GM08714 (cell line): ENCODE results near the gene FANCM.
A peak's percentile ranks its signal among the peaks of the same experiment; 100 is the strongest.

Source experiments
- H3K4me3 ChIP-seq: fragments of 200-500 bp; sonication (Bioruptor generic); 2 replicates; pipeline ENCODE4 v1.5.1; 2014; ENCODE audit warnings: mild to moderate bottlenecking, low read length, inconsistent platforms
- ZNF274 ChIP-seq: IDR thresholded peaks from 2 replicates; pipeline ENCODE4 v1.6.1; 2012; ENCODE audit warnings: mild to moderate bottlenecking, low read depth, low read length

The FANCM gene

GRCh38 chr14:45135659-45136395 lies at the start of gene FANCM:
Gene FANCM, plus strand, starts transcription at chr14:45135930. Its CDS starts 102 bp downstream, at chr14:45136032.
- no peak for TF ChIP-seq ZNF274
- peak within 1 kb of the TSS; percentile 89 for H3K4me3 ChIP-seq

- no peak overlapping the region for H3K4me3 ChIP-seq
- TF ChIP-seq ZNF274, result no peak
These were observed 45.9 kb upstream of the FANCM start for GRCh38 chr14:45089813-45090212.

- no peak overlapping the region for H3K4me3 ChIP-seq
- no peak for TF ChIP-seq ZNF274
These were observed 44.0 kb upstream of the FANCM start for GRCh38 chr14:45091710-45092109.

- no peak for TF ChIP-seq ZNF274
- no peak overlapping the region for H3K4me3 ChIP-seq
These were observed 41.5 kb upstream of the FANCM start for GRCh38 chr14:45094275-45094674.

- TF ChIP-seq ZNF274, result no peak
These were observed 40.6 kb upstream of the FANCM start for GRCh38 chr14:45095143-45095542.

GRCh38 chr14:45096218-45096617 lies 39.5 kb upstream of the FANCM start:
- no peak for TF ChIP-seq ZNF274
- H3K4me3 ChIP-seq, result no peak overlapping the region

More at GRCh38 chr14:45095143-45095542, 40.6 kb upstream of the FANCM start:
- H3K4me3 ChIP-seq, result no peak overlapping the region

GRCh38 chr14:45103806-45104205 lies 31.9 kb upstream of the FANCM start:
- TF ChIP-seq ZNF274, result no peak
- no peak overlapping the region for H3K4me3 ChIP-seq

- TF ChIP-seq ZNF274, result no peak
These were observed 31.2 kb upstream of the FANCM start for GRCh38 chr14:45104561-45104960.

GRCh38 chr14:45112896-45113781 lies 22.6 kb upstream of the FANCM start:
- H3K4me3 ChIP-seq, result no peak overlapping the region
- TF ChIP-seq ZNF274, result no peak

More at GRCh38 chr14:45104561-45104960, 31.2 kb upstream of the FANCM start:
- no peak overlapping the region for H3K4me3 ChIP-seq

- TF ChIP-seq ZNF274, result no peak
- no peak overlapping the region for H3K4me3 ChIP-seq
These were observed 21.4 kb upstream of the FANCM start for GRCh38 chr14:45114327-45114726.

- TF ChIP-seq ZNF274, result no peak
These were observed 17.1 kb upstream of the FANCM start for GRCh38 chr14:45118594-45118993.

GRCh38 chr14:45120096-45120495 lies 15.6 kb upstream of the FANCM start:
- no peak overlapping the region for H3K4me3 ChIP-seq
- no peak for TF ChIP-seq ZNF274

More at GRCh38 chr14:45118594-45118993, 17.1 kb upstream of the FANCM start:
- no peak overlapping the region for H3K4me3 ChIP-seq

- H3K4me3 ChIP-seq, result no peak overlapping the region
- TF ChIP-seq ZNF274, result no peak
These were observed 12.5 kb upstream of the FANCM start for GRCh38 chr14:45123271-45123670.

- TF ChIP-seq ZNF274, result no peak
These were observed 10.0 kb upstream of the FANCM start for GRCh38 chr14:45125754-45126153.

More at GRCh38 chr14:45125754-45126153, 10.0 kb upstream of the FANCM start:
- H3K4me3 ChIP-seq, result no peak overlapping the region
